HS-5 (cell line): Measurements from ENCODE around the gene EML1.
A peak's percentile ranks its signal among the peaks of the same experiment; 100 is the strongest.

ENCODE experiments used
- DNase-seq: peaks from one replicate; pipeline ENCODE4 v3.0.0-alpha.2; 2012; ENCODE audit warnings: low read depth

EML1 gene

DNA sequence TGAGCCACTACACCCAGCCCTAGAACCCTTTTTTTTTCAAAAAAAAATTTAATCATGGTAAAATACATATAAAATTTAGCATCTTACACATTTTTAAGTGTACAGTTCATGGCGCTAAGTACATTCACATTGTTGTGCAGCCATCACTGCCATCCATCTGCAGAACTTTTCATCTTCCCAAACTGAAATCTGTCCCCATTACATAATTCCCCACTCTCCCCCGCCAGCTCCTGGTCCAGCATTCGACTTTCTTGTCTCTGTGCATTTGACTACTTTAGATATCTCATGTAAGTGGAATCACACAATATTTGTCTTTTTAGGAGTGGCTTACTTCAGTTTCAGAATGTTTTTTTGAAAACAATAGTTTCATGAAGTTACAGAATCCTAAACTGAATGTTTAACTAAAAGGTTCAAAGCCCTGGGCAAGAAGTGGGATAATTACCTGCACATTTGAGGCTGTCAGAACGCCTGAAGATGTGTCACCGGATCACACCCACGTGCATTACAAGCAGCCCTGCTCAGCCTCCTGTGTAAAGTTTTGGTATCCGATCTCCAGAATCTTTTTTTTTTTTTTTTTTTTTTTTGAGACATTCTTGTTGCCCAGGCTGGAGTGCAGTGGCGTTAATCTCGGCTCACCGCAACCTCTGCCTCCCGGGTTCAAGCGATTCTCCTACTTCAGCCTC is 12.7 kb downstream of the EML1 start:
- no peak for DNase-seq

DNA sequence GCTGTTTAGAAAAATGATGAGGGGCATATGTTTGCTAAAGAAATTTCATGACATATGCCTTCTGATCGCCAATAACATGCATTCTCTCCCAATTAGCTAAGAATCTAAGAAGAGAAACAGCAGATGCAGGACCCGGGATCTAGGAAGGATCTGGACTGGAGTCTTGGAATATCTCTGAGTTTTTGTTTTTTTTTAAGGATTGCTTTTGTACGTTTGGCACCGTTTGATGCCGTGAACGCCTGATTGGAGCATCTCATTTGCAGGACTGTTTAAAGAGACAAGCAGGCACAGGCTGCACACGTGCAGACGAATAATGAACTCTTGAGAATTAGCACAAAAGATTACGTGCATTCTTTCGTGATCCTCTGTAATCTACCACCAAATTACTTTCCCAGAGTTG is 13.6 kb downstream of the EML1 start:
- no peak for DNase-seq

DNA sequence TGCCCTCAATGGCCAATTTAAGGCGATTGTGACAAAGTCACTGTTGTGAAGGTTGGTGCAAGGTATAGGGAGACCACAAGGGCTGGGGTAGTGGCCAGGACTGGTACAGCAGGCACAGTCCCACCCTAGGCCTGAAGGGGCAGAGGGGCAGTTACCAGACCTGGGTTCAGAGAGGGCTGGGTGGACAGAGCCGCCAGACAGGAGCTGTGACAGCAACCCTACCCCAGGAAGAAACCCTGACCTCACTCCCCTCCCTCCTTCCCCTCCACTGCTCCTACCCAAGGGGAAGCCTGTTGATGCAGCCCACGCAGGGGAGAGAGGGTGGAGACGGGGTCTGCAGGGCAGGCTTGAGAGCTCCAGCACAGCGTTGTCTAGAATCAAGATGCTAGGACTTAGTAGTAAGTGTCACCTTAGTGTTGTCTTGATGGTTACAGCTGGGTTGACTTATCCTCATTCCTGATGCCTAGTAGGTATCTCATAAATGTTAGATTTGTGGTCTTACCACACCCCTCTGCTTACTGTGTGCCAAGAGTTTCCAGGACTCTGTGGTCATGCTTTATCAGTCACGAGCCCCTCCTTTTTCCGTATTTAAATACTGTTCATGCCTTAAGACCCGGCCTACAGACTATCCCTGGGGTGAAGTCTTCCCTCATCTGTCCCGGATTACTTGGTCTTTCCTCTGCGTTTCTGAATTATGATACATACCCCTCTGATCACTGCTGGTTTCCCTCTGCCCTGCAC is 14.4 kb downstream of the EML1 start:
- DNase-seq, result peak; percentile 34

DNA sequence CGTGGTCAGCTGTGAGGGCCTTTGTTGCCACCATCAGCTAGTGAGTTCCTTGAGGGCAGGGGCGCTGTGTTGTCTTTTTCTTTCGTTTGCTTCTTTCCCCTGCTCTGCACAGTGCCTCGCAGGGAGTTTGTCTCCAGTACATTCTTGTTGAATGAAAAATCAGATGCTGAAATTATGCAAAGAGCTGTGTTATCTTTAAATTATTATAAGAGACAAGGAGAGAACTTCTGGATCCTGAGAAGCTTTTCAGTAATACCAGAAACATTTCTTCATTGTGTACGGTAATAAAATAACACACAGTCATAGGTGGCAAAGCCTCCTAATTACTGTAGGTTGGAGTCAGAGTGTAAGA is 14.9 kb downstream of the EML1 start:
- no peak for DNase-seq

DNA sequence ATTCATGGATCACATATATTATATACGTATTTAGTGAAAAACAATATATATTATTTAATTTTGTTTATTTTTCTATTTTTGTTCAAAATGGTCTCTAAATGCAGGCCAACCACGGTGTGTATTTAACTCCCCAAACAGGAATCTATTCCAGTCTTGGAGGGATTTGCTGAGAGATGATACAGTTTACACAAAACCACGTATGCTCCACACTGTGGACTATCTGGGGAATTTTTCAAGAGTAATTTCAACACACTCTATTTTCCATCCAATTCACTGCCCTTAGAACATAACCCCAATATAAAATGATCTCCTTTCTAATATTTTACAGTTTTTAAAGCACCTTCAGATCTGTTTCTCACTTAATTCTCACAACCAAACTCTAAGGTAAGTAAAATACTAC is 15.3 kb downstream of the EML1 start:
- DNase-seq, result no peak

DNA sequence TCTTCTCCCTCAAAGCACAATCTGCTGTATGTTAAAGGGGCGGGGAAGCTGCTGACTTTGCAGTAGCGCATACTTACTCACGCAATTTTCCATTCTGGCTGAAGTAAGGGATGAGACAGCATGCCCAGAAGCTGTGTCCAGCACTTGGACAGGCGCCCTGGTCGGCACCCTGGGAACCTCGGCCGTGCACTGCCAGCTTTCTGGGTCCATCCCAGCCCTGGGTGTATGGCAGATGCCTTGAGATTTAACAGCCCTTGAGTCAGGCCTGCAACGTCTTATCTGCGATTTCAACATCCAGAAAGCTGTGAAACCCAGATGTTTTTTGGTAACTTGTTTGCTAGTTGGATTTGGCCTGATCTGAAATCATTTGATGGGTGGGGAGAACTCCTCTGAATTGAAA is 16.1 kb downstream of the EML1 start:
- DNase-seq, result peak; percentile 68

DNA sequence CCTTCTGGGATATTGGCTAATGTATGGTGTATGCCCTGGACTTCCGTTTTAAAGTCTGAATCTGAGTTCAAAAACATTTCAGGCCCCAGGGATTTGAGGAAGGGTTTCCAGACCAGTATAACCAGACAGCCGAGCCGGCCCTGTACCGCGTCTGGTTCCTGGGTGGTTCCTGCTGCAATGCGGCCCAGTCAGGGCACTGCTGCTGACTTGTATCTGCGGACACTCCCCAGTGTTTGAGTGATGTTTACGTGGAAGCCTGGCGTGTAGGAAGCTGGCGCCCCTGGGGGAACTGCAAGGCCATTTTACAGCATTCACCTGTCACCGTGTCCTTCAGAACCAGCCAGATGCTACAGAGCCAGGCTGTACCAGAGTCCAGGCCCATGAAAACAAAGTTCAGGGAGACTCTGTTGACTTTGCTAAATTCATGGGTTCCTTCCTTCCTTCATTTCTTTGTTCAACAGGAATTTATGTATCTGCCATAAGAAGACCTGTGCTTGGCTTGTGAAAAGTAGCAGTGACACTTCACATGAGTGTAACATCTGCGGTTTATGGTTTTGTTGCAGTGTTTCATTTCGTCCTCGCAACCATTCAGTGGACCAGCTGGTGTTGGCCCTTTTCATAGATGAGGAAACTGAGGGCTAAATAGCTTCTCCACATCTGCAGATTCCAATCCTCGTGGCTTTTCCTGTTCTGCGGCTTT is 16.8 kb downstream of the EML1 start:
- DNase-seq, result no peak

DNA sequence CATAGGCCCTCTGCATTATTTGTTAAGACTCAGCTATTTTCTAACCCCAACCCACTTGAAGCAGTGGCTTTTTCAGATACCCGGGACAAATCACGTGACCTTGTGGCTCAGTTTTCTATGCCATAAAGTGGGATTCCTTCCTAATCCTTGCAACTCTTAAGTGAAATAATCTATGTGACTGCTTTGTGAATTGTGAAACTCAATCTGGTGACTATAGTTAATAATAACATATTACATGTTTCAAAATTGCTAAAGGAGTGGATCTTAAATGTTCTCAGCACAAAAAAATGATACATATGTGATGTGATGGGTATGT is 17.3 kb downstream of the EML1 start:
- no peak for DNase-seq

DNA sequence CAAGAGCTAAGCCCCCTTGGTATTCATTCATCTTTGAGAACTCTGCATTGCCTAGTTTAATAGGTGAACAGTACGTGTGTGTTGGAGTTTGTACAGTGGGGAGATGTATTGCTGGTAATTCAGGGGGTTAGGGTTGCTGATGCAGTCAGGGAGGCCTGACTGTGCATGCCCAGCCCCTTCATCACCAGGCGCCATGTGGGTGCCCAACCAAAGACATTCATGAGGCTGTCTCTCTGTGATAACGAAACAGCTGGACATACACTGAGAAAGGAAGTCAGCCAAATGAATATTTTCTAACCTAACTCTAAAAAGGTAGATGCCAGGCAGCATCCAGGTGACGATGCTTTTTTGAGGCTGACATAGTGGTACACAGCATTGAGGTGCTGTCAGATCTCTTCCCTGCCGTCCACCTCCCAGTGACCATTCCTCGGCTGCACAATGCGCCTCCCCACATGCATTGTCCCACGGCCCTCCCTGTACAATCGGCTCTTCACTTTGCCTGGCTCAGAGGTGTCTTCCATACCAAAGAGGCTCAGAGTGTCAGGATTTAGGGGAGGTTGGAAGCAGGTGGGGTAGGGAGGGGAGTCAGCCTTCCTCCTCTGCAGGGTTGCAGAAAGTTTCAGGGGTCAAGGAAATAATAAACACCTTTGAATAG is 19.0 kb downstream of the EML1 start:
- DNase-seq, result no peak

DNA sequence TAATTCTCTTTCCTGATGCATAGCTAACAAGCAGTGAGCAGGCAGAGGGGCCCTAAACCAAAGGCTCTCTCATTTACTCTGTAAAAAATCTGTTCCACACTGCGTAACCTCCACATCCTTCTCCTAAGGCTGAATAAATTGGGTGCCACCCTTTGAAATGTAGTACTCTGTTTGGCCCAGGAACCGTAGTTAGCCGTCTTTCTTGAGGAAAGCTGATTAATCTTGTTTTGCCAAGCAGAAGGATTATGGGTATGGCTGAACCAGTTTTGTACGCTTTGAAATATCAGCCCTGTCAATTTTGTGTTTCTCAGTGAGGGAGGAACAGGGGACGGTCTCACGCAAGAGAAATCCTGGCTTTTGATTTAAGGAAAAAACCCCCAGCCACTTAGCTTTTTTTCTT is 19.7 kb downstream of the EML1 start:
- no peak for DNase-seq

DNA sequence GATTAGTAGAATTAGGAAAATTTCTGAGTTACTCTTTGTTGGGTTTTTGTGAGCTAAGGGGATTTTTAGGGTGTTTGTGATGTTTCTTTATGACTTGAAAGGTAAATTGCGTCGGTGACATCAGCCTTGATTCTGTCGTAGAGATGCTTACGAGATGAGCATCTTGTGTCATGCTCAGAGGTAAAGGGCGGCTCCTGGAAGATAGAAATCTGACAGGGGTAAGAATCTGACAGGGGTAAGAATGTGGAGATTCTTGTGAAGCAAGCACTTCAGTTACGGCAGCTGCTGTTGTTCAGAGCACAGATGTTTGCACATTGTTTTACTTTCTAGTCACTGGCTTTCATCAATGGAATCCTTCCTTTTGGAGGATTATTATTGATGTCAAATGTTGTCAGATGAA is 22.5 kb downstream of the EML1 start:
- no peak for DNase-seq

DNA sequence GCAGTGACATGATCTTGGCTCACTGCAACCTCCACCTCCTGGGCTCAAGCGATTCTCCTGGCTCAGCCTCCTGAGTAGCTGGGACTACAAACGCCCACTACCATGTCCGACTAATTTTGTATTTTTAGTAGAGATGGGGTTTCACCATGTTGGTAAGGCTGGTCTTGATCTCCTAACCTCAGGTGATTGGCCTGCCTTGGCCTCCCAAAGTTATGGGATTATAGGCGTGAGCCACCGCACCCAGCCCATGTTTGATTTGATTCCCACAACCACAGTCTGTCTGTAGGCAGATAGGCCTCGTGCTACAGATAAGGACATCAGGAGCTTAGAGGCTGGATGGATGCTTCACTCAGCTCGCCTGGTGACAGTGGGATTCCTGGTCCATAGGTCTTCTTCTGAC is 23.0 kb downstream of the EML1 start:
- no peak for DNase-seq

DNA sequence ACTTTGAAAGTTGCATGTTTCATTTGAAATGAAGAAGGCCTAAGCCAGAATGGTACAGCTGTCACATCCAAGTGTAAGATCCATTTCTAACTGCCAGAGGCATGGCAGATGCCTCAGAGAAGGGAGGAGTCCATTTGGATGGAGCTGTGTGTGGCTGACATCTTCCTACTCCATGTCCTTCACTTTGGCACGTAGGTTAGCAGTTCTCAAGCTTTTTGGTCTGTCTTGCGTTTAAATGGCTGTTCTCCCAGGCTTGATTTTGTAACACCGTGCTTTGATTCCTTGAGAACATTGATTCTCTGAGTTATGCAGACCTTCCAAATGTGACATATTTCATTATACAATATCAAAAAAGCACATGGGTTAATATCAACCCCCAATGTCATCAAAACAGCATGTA is 23.4 kb downstream of the EML1 start:
- DNase-seq, result no peak

DNA sequence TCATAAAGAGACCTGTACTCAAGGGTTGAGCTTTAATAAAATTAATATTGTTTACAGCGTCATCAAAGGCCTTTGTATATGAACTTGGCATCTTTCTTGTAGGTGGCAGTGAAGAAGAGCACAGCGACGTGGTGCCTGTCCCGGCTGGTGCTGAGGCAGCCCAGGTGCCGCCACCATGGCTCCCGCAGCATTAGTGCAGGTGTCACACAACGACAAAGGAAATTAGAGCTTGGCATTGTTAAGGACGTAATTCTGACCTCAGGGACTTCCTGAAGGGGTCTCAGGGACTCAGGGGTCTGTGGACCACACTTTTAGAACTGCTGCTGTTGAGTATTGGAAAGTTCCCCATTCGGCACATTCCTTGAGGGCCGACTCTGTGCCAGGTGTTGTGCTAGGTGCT is 24.1 kb downstream of the EML1 start:
- DNase-seq, result no peak

DNA sequence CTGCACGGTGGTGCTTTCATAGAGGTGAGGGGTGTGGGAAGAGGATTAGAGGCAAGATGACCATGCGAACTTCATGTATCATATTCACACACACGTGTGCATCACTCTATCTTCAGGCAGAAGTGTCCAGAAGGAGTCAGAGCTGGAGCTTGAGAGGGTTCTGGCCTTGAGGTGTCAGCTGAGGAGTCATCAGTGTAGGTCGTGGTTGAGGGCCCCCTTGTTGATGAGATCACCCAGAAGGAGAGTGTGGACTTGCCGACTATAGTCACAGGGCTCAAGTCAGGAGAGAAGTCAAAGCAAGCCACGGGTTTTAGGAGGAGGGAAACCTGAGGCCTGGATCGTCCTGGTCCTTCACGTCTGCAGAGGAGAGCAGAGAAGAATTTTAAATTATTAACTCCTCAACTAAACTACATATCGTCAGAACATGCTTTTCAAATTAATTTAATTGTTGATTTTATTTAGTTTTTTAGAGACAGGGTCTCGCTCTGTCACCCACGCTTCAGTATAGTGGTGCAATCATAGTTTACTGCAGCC is 25.4 kb downstream of the EML1 start:
- no peak for DNase-seq

DNA sequence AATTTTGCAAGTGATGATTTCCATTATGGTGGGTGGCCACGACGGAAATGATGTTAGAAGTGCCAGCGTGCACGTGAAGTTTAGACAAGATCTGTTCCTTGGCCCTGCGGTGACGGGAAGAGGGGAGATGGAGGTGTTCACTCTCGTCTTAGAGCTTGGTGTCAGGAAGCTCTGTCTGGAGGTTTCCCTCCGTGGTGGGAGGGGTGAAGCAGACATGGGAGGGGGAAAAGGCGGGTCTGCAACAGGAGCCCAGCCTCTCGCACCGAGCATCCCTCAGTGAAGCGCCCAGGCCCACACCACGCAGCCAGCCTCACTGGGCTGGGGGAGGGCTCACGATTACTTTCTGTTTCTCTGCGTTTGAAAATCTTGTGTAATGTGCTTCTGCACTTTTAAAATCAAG is 26.3 kb downstream of the EML1 start:
- no peak for DNase-seq

DNA sequence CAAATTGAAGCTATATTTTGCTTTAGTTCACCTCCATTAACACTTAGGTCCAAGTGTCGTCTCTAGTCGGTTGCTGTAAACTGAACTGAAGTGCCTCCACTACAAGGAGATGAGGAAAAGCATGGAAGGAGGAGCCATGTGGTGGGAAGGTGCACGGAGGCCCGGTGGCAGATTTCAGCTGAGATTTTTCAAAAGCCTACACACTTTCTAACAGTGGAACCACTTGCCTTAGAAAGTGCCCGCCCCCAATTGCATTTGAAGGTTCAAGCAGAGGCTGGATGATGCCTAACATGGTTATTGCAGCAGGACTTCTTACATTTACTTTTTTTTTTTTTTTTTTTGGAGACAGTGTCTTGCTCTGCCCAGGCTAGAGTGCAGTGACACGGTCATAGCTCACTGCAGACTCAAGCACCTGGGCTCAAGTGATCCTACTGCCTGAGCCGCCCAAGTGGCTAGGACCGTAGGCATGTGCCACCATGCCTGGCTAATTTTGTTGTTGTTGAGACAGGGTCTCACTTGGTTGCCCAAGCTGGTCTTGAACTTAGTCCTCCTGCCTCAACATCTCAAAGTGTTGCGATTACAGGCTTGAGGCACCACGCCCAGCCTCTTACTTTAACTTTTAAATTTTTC is 27.6 kb downstream of the EML1 start:
- DNase-seq, result no peak

DNA sequence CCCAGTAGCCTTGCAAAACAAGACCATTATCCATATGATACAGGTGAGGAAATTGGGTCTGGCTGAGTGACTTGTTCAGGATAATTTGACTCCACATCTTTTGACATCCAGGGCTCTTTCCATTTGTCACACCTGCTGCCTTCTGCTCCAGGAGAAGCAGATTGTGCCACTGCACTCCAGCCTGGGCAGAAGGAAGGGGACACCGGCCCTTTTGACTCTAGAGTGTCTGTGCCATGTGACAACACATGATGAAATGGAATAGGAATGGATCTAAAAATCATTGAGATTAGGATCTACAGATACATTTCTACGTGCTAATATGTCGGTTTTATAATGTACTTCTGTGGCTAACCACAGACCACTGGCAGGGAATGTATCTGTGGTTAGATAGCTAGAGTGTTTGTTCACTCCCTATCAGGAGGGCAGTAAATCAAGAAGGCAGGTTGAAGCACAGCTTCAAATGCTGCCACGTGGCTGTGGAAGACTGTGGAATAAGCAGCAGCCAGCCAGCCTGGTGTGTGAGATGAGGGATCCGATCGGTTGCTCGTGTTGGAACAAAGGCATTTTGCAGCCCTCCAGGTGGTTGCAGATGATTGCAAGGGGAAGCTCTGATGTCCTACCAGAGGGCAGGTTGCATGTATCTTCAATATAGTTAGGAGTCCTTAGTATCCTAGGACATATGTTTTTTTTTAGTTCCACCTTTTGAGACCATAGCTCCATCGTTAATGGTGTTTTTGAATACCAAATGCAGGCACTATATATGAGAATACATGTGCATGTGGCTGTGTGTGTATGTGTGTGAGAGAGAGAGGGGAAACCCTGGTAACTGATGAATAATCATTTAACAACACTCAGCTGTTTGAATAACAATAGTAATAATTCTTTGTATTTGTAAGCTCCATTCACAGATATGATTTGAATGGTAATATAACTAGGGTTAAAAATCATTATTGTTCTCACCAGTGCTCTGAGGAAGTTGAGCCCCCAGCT is 28.6 kb downstream of the EML1 start:
- peak; percentile 49 for DNase-seq

DNA sequence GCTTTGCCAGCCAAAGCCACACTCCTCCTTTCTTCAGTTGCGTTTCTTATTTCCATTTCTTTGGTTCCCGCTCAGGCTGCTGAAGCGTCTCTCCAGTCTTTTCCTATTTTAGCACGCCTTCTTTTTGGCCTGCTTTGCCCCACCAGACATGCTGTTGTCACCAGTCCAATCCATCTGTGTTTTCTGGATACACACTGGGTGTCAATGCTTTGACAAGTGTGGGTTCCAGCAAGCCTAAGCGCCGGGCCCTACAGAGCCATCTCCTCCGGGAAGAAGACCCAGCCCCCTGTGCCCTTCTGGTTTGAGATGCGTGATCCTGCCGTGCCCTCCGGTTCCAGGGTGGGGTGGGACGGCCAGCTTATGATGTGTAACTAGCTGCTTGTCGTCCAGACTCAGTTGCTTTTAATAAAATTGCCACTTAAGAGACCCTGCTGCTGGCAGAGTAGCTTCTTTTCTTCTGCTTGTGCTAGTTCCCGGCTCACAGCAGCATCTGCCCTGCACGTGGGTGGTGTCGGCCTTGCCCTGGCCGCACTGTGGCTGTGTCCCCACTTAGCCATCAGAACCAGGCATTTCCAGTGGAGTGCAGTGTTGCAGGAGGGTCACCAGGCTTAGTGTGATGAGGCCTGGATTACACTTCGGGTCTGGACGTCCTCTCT is 29.7 kb downstream of the EML1 start:
- no peak for DNase-seq

DNA sequence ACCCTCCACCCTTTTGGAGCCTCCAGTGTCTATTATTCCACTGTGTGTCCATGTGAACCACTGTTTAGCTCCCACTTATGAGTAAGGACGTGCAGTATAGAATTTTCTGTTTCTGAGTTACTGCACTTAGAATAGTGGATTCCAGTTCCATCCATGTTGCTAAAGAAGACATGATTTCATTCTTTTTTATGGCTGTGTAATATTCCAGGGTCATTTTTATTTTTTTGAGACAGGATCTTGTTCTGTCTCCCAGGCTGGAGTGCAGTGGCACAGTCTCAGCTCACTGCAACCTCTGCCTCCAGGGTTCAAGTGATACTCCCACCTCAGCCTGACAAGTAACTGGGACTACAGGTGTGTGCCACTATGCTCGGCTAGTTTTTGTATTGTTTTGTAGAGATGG is 31.6 kb downstream of the EML1 start:
- DNase-seq, result no peak

DNA sequence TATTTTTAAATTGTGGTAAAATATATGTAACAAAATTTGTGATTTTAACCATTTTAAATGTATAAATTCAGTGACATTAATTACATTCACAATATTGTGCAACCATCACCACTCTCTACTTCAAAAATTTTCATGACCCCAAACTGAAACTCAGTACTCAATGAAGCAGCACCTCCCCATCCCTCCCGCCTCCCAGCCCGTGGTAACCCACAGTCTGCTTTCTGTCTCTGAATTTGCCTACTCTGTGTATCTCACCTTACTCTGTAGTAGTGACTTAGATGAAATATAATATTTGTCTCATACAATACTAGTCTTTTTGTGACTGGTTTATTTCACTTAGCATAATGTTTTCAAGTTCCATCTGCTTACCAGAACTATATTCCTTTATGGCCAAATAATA is 36.2 kb downstream of the EML1 start:
- DNase-seq, result no peak
